Nephron progenitor cell (in vitro differentiated cells): ENCODE results near the gene BDNF.

ENCODE experiments used
- DNase-seq: peaks from one replicate; pipeline ENCODE4 v3.0.0; 2021
- H3K27ac Mint-ChIP-seq: 2 replicates; pipeline ENCODE4 v1.8.0; 2021; ENCODE audit warnings: mild to moderate bottlenecking, moderate library complexity, mixed read lengths
- H3K27me3 Mint-ChIP-seq: 2 replicates; pipeline ENCODE4 v1.8.0; 2021; ENCODE audit warnings: mild to moderate bottlenecking, low read depth, mixed read lengths; ENCODE audit not compliant: poor library complexity
- H3K36me3 Mint-ChIP-seq: 2 replicates; pipeline ENCODE4 v1.8.0; 2021; ENCODE audit warnings: low read depth, mixed read lengths
- H3K4me1 Mint-ChIP-seq: 2 replicates; pipeline ENCODE4 v1.8.0; 2021; ENCODE audit warnings: mixed read lengths
- H3K4me3 Mint-ChIP-seq: 2 replicates; pipeline ENCODE4 v1.8.0; 2021; ENCODE audit warnings: mild to moderate bottlenecking, moderate library complexity, mixed read lengths
- H3K9me3 Mint-ChIP-seq: 2 replicates; pipeline ENCODE4 v1.8.0; 2021; ENCODE audit warnings: mild to moderate bottlenecking, moderate library complexity, mixed read lengths
- CTCF ChIP-seq: fragments of 200-600 bp; sonication (generic); IDR thresholded peaks from 2 replicates; pipeline ENCODE4 v1.5.0; 2021; ENCODE audit warnings: antibody characterized with exemption

The BDNF gene

GRCh38 chr11:27611390-27611789, 88.9 kb downstream of the BDNF start:
- no peak overlapping the region for H3K4me3 Mint-ChIP-seq
- H3K4me1 Mint-ChIP-seq = peaks cover under 1% of the 10 kb centered on the region
- H3K27me3 Mint-ChIP-seq = peaks cover 4% of the 10 kb centered on the region
- no peak for TF ChIP-seq CTCF
- no peak overlapping the region for H3K27ac Mint-ChIP-seq
- no peak for DNase-seq
- H3K36me3 Mint-ChIP-seq = no peaks in the 10 kb centered on the region
- no peaks in the 10 kb centered on the region for H3K9me3 Mint-ChIP-seq

GRCh38 chr11:27610946-27611345, 89.3 kb downstream of the BDNF start:
- Mint-ChIP-seq H3K27me3 (peaks cover 4% of the 10 kb centered on the region), H3K36me3 (no peaks in the 10 kb centered on the region), H3K9me3 (no peaks in the 10 kb centered on the region), H3K4me3 (no peak overlapping the region), H3K4me1 (no peaks in the 10 kb centered on the region), H3K27ac (no peak overlapping the region)
- no peak for DNase-seq
- no peak for TF ChIP-seq CTCF

GRCh38 chr11:27610280-27610679, 90.0 kb downstream of the BDNF start:
- no peaks in the 10 kb centered on the region for H3K9me3 Mint-ChIP-seq
- H3K36me3 Mint-ChIP-seq = no peaks in the 10 kb centered on the region
- peaks cover 4% of the 10 kb centered on the region for H3K27me3 Mint-ChIP-seq
- TF ChIP-seq CTCF = no peak
- no peak overlapping the region for H3K27ac Mint-ChIP-seq
- no peak overlapping the region for H3K4me3 Mint-ChIP-seq
- no peak for DNase-seq
- no peaks in the 10 kb centered on the region for H3K4me1 Mint-ChIP-seq

GRCh38 chr11:27608951-27609350, 91.3 kb downstream of the BDNF start:
- H3K27me3 Mint-ChIP-seq = peaks cover 4% of the 10 kb centered on the region
- H3K36me3 Mint-ChIP-seq = no peaks in the 10 kb centered on the region
- no peak for DNase-seq
- TF ChIP-seq CTCF = no peak
- H3K4me1 Mint-ChIP-seq = no peaks in the 10 kb centered on the region
- no peaks in the 10 kb centered on the region for H3K9me3 Mint-ChIP-seq
- H3K4me3 Mint-ChIP-seq = no peak overlapping the region
- H3K27ac Mint-ChIP-seq = no peak overlapping the region

GRCh38 chr11:27605422-27605821, 94.8 kb downstream of the BDNF start:
- Mint-ChIP-seq H3K36me3 (no peaks in the 10 kb centered on the region), H3K4me1 (no peaks in the 10 kb centered on the region), H3K4me3 (no peak overlapping the region), H3K9me3 (no peaks in the 10 kb centered on the region), H3K27ac (no peak overlapping the region), H3K27me3 (peaks cover 4% of the 10 kb centered on the region)
- no peak for DNase-seq
- no peak for TF ChIP-seq CTCF
